Parathyroid adenoma (tissue), 2 donors: ENCODE data around the gene SIRPB1.
"Not testable (repeated sequence)": the region's sequence is repeated elsewhere in the genome, so short reads cannot be mapped to it uniquely, and the experiment has no call there.

Experiments used
- H2AFZ ChIP-seq: fragments of 300-600 bp; sonication (generic); one replicate; pipeline ENCODE4 v1.7.0; 2017; ENCODE audit warnings: antibody characterized with exemption, mild to moderate bottlenecking
- H3K27ac ChIP-seq: fragments of 300-600 bp; sonication (generic); one replicate; pipeline ENCODE4 v1.7.0; 2017
- H3K27me3 ChIP-seq: fragments of 300-600 bp; sonication (generic); one replicate; pipeline ENCODE4 v1.7.0; 2017; ENCODE audit warnings: low read length; ENCODE audit not compliant: control insufficient read depth, insufficient read depth
- H3K36me3 ChIP-seq: fragments of 300-600 bp; sonication (generic); one replicate; pipeline ENCODE4 v1.7.0; 2017; ENCODE audit warnings: low read length; ENCODE audit not compliant: control insufficient read depth, insufficient read depth
- H3K4me1 ChIP-seq: fragments of 300-600 bp; sonication (generic); one replicate; pipeline ENCODE4 v1.7.0; 2017; ENCODE audit warnings: control low read depth
- H3K4me2 ChIP-seq: fragments of 300-600 bp; sonication (generic); one replicate; pipeline ENCODE4 v1.7.0; 2017; ENCODE audit warnings: low read length
- H3K4me3 ChIP-seq: fragments of 300-600 bp; sonication (generic); one replicate; pipeline ENCODE4 v1.7.0; 2017; ENCODE audit warnings: low read depth, low read length
- H3K79me2 ChIP-seq: fragments of 300-600 bp; sonication (generic); one replicate; pipeline ENCODE4 v1.7.0; 2017; ENCODE audit warnings: control low read depth
- H3K9ac ChIP-seq: fragments of 300-600 bp; sonication (generic); one replicate; pipeline ENCODE4 v1.7.0; 2017; ENCODE audit warnings: mild to moderate bottlenecking
- H3K9me3 ChIP-seq: fragments of 300-600 bp; sonication (generic); one replicate; pipeline ENCODE4 v1.7.0; 2017; ENCODE audit warnings: low read length; ENCODE audit not compliant: control insufficient read depth
- CTCF ChIP-seq: fragments of 300-600 bp; sonication (generic); IDR thresholded peaks from one replicate; pipeline ENCODE4 v1.7.0; 2017; ENCODE audit warnings: antibody characterized with exemption, mild to moderate bottlenecking
- donor health status: primary hyperparathyroidism.

Gene SIRPB1

GRCh38 chr20:1651268-1652058, 31.7 kb upstream of the SIRPB1 start:
- TF ChIP-seq CTCF: no peak

GRCh38 chr20:1648101-1648500, 28.3 kb upstream of the SIRPB1 start:
- Histone ChIP-seq H3K36me3 (no peaks in the 10 kb centered on the region), H3K9me3 (no peaks in the 10 kb centered on the region), H3K4me3 (no peak overlapping the region), H3K4me2 (no peak overlapping the region), H3K27ac (no peak overlapping the region), H3K4me1 (no peaks in the 10 kb centered on the region), H3K9ac (no peak overlapping the region), H3K27me3 (no peaks in the 10 kb centered on the region), H3K79me2 (no peaks in the 10 kb centered on the region), H2AFZ (no peak overlapping the region)
- TF ChIP-seq CTCF: no peak

More at GRCh38 chr20:1651268-1652058, 31.7 kb upstream of the SIRPB1 start:
- no peak overlapping the region for H3K9ac ChIP-seq
- no peak overlapping the region for H2AFZ ChIP-seq
- H3K27me3 ChIP-seq: no peaks in the 10 kb centered on the region
- no peaks in the 10 kb centered on the region for H3K79me2 ChIP-seq
- H3K4me3 ChIP-seq: no peak overlapping the region
- no peaks in the 10 kb centered on the region for H3K36me3 ChIP-seq
- no peak overlapping the region for H3K4me2 ChIP-seq
- no peaks in the 10 kb centered on the region for H3K4me1 ChIP-seq
- no peaks in the 10 kb centered on the region for H3K9me3 ChIP-seq
- no peak overlapping the region for H3K27ac ChIP-seq

- H3K36me3 ChIP-seq: no peaks in the 10 kb centered on the region
- no peak overlapping the region for H3K27ac ChIP-seq
- no peaks in the 10 kb centered on the region for H3K27me3 ChIP-seq
- H3K9ac ChIP-seq: no peak overlapping the region
- TF ChIP-seq CTCF: no peak
- no peaks in the 10 kb centered on the region for H3K9me3 ChIP-seq
- H3K4me1 ChIP-seq: no peaks in the 10 kb centered on the region
- no peak overlapping the region for H3K4me2 ChIP-seq
- H2AFZ ChIP-seq: no peak overlapping the region
- no peak overlapping the region for H3K4me3 ChIP-seq
- H3K79me2 ChIP-seq: no peaks in the 10 kb centered on the region
Observed at GRCh38 chr20:1646975-1647431, 27.2 kb upstream of the SIRPB1 start.

- Histone ChIP-seq H3K9ac (no peak overlapping the region), H3K27ac (no peak overlapping the region), H3K9me3 (no peaks in the 10 kb centered on the region), H3K36me3 (no peaks in the 10 kb centered on the region), H3K79me2 (no peaks in the 10 kb centered on the region), H3K27me3 (no peaks in the 10 kb centered on the region), H3K4me3 (no peak overlapping the region), H2AFZ (no peak overlapping the region), H3K4me2 (no peak overlapping the region), H3K4me1 (no peaks in the 10 kb centered on the region)
- no peak for TF ChIP-seq CTCF
Observed at GRCh38 chr20:1644101-1644962, 24.5 kb upstream of the SIRPB1 start.

GRCh38 chr20:1638643-1639042, 18.8 kb upstream of the SIRPB1 start:
- not testable (repeated sequence) for H3K27me3 ChIP-seq, H3K27ac ChIP-seq, H3K79me2 ChIP-seq, H3K4me3 ChIP-seq, H3K9ac ChIP-seq, H2AFZ ChIP-seq, H3K9me3 ChIP-seq, H3K36me3 ChIP-seq, H3K4me1 ChIP-seq, H3K4me2 ChIP-seq
